A549 (cell line): ENCODE results near the gene PAGE2. TPM values are rescaled to one million over a fixed set of nuclear protein-coding genes. Genes with fewer than 3 reads are reported as not detected.
A peak's percentile ranks its signal among the peaks of the same experiment; 100 is the strongest.
"Not testable (repeated sequence)": the region's sequence is repeated elsewhere in the genome, so short reads cannot be mapped to it uniquely, and the experiment has no call there.

Experiments used
- ATAC-seq, 2 experiments: fragments of 200-7000 bp in 1 of 2; fragments of >200 bp in 1 of 2; cut with Nextera tagmentation in 1 of 2; cut with Tn5 transposase in 1 of 2; 3 replicates each; pipeline versions ENCODE4 v1.8.0 to v1.9.1; 2018 to 2020; ENCODE audit warnings: mild to moderate bottlenecking in 1 of 2, moderate library complexity in 1 of 2
- CTCF ChIA-PET: fragments of 300-600 bp; sonication (Branson Sonifier 250); formaldehyde crosslinking; extraction: SDS; loops from one replicate; lab custom pipeline; 2021; ENCODE audit warnings: antibody characterized with exemption, inconsistent platforms; lab: Yijun Ruan, JAX
- POLR2A ChIA-PET: fragments of 350-600 bp; formaldehyde crosslinking; extraction: SDS; loops from one replicate; lab custom pipeline; 2021; ENCODE audit warnings: antibody characterized with exemption, inconsistent platforms; lab: Yijun Ruan, JAX
- DNase-seq, 2 experiments: peaks; one replicate each; pipeline versions ENCODE4 v3.0.0 to v3.0.0-alpha.2; 2011 to 2016; ENCODE audit warnings: low read depth in 1 of 2, low spot score in 1 of 2
- FAIRE-seq: peaks from 2 replicates; lab custom pipeline; 2011; peaks lifted over from hg19 to GRCh38; lab: Jason Lieb, UNC
- H3K27ac ChIP-seq, 2 experiments: fragments of >200 bp; sonication (Bioruptor Twin); formaldehyde crosslinking; 3 replicates each; pipeline ENCODE4 v1.5.1; 2016 to 2017
- H3K4me1 ChIP-seq: fragments of >200 bp; sonication (Bioruptor Twin); formaldehyde crosslinking; 3 replicates; pipeline ENCODE4 v1.6.1; 2016
- H3K4me2 ChIP-seq: fragments of >200 bp; sonication (Bioruptor Twin); formaldehyde crosslinking; 3 replicates; pipeline ENCODE4 v1.6.1; 2016
- H3K4me3 ChIP-seq: fragments of >200 bp; sonication (Bioruptor Twin); formaldehyde crosslinking; 3 replicates; pipeline ENCODE4 v1.5.1; 2016
- H3K9me3 ChIP-seq: fragments of >200 bp; sonication (Bioruptor Twin); formaldehyde crosslinking; 3 replicates; pipeline ENCODE4 v1.6.1; 2016
- CEBPB ChIP-seq, 2 experiments: fragments of >200 bp in 1 of 2; sonication (Bioruptor Twin) in 1 of 2; formaldehyde crosslinking in 1 of 2; IDR thresholded peaks; 2 replicates each; pipeline ENCODE4 v1.6.1; 2012 to 2016
- ESRRA ChIP-seq: fragments of 150-350 bp; IDR thresholded peaks from 2 replicates; pipeline ENCODE4 v1.6.1; 2014; ENCODE audit warnings: mild to moderate bottlenecking, low read length, borderline replicate concordance
- FOXS1 ChIP-seq: fragments of 250-450 bp; sonication (Bioruptor Pico); IDR thresholded peaks from 2 replicates; pipeline ENCODE4 v1.5.0; 2020; ENCODE audit warnings: mild to moderate bottlenecking, moderate library complexity
- GATA3 ChIP-seq: IDR thresholded peaks from 2 replicates; pipeline ENCODE4 v1.6.1; 2012; ENCODE audit warnings: borderline replicate concordance
- HOXA7 ChIP-seq: fragments of 250-450 bp; sonication (Bioruptor Pico); IDR thresholded peaks from 2 replicates; pipeline ENCODE4 v1.5.0; 2020; ENCODE audit warnings: mild to moderate bottlenecking, moderate library complexity
- JUN ChIP-seq, 2 experiments: fragments of >200 bp; sonication (Bioruptor Twin); formaldehyde crosslinking; IDR thresholded peaks; 2 replicates in 1 of 2; 3 replicates in 1 of 2; pipeline ENCODE4 v1.6.1; 2016 to 2017
- KDM1A ChIP-seq: fragments of 200-600 bp; sonication (generic); IDR thresholded peaks from 2 replicates; pipeline ENCODE4 v1.6.1; 2016; ENCODE audit warnings: low read depth, mild to moderate bottlenecking
- NR3C1 ChIP-seq: fragments of >200 bp; sonication (Bioruptor Twin); formaldehyde crosslinking; IDR thresholded peaks from 3 replicates; pipeline ENCODE4 v1.6.1; 2017
- PHF8 ChIP-seq: fragments of 200-600 bp; sonication (generic); IDR thresholded peaks from 2 replicates; pipeline ENCODE4 v1.6.1; 2016; ENCODE audit warnings: low read depth, mild to moderate bottlenecking, antibody characterized with exemption, moderate library complexity, borderline replicate concordance
- RNF2 ChIP-seq: fragments of 200-600 bp; sonication (generic); IDR thresholded peaks from 2 replicates; pipeline ENCODE4 v1.6.1; 2016; ENCODE audit warnings: low read depth, mild to moderate bottlenecking, antibody characterized with exemption, moderate library complexity, borderline replicate concordance
- WGBS: methylation state at CpG from one replicate; pipeline ENCODE4 v1.1.6; 2017; ENCODE audit errors: missing lambda C conversion rate; 5-methylcytosine and 5-hydroxymethylcytosine counted together
- polyA plus RNA-seq, 4 experiments: library from polyadenylated mRNA; depleted of rRNA in 3 of 4; stranded (reverse); fragments of >200 nt; fragmentation: RNase III in 1 of 4; extraction: RNeasy Plus Mini Kit Qiagen cat#74134 plus additional on column Dnase treatment in 1 of 4; gene quantifications; 2 replicates in 3 of 4; 3 replicates in 1 of 4; pipeline ENCODE4 v1.2.3, GENCODE V29; 2011 to 2017
- TF ChIP-seq, protein P1 (sequence below): fragments of >200 bp; sonication (Bioruptor Twin); formaldehyde crosslinking; IDR thresholded peaks from 3 replicates; pipeline ENCODE4 v1.5.1; 2016
- TF ChIP-seq, protein P2 (sequence below): fragments of >200 bp; sonication (Bioruptor Twin); formaldehyde crosslinking; IDR thresholded peaks from 2 replicates; pipeline ENCODE4 v1.6.1; 2016
- TF ChIP-seq, protein P3 (sequence below): fragments of 250-450 bp; sonication (Bioruptor Pico); IDR thresholded peaks from 2 replicates; pipeline ENCODE4 v1.5.0; 2021; ENCODE audit warnings: mild to moderate bottlenecking, moderate library complexity, borderline replicate concordance
- TF ChIP-seq, protein P4 (sequence below): IDR thresholded peaks from 2 replicates; pipeline ENCODE4 v1.6.1; 2012
- TF ChIP-seq, protein P5 (sequence below): fragments of 250-450 bp; sonication (Bioruptor Pico); IDR thresholded peaks from 2 replicates; pipeline ENCODE4 v1.5.0; 2020; ENCODE audit warnings: low read depth, mild to moderate bottlenecking, moderate library complexity

PAGE2 gene
- polyA plus RNA-seq, 2 of the 4 experiments (the other 2 are of a cell fraction) = not detected

DNA sequence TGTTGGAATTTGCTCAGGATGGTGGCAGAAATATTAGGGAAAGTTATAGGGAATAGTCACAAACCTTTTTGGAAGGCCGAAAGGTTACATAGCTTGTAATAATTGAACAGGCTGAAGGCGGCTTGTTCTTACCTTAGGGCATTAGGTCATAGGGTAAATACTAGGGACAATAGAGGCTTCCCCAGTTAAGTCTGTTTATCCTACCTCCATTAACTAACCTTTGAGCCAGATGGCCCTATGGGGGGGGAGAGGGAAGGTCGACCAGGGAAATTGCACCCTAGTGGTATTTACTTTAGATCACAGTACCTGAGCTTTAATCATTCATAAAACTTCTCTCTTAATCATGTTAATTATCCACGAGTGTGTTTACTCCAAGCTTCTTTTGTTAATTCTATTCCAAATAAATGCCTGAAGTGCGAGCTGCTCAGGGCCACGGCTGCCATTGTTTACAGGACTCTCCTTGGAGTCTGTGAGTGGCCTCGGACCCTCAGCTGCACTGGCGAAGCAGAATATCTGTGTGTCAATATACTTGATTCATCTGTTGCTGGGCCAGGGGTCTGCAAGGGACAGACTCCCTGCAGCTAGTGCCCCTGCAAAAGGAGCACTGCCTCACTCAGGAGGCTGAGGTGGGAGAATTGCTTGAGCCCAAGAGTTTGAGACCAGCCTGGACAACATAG lies 22.9 kb downstream of the PAGE2 start:
- 38% methylated on average over 8 of the region's 8 CpGs for WGBS
- H3K4me1 ChIP-seq = no peaks in the 10 kb centered on the region
- FAIRE-seq = no peak

DNA sequence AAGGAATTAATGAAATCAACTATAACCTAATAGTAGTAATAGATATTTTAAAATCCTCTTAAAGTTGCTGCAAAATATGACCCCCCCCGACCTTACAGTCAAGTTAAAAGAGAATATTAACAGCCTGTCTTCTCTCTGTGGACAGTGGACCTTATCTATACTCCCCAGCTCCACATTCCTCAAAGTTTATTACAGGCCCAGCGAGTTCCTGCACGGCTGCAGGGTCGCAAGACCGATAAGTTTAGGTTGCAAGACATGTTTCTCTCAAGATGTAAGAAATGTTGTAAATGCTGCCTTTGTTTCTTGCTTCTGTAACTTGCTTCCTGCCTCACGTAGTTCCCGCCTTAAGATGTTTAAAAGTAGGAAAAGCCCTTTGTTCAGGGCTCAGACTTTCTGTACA lies 27.8 kb downstream of the PAGE2 start:
- 15% methylated on average over 7 of the region's 7 CpGs for WGBS
- ATAC-seq, POLR2A ChIA-PET: not testable (repeated sequence)

More for the DNA sequence above, 22.9 kb downstream of the PAGE2 start:
- H3K4me3 ChIP-seq = no peak overlapping the region
- TF ChIP-seq JUN (IDR thresholded peaks at IDR 0.05) = no peak
- no peak for TF ChIP-seq PHF8
- no peak for TF ChIP-seq HOXA7 (CRISPR knock-in tag)
- no peak for TF ChIP-seq CEBPB (IDR thresholded peaks at IDR 0.05)
- TF ChIP-seq, protein P1, sequence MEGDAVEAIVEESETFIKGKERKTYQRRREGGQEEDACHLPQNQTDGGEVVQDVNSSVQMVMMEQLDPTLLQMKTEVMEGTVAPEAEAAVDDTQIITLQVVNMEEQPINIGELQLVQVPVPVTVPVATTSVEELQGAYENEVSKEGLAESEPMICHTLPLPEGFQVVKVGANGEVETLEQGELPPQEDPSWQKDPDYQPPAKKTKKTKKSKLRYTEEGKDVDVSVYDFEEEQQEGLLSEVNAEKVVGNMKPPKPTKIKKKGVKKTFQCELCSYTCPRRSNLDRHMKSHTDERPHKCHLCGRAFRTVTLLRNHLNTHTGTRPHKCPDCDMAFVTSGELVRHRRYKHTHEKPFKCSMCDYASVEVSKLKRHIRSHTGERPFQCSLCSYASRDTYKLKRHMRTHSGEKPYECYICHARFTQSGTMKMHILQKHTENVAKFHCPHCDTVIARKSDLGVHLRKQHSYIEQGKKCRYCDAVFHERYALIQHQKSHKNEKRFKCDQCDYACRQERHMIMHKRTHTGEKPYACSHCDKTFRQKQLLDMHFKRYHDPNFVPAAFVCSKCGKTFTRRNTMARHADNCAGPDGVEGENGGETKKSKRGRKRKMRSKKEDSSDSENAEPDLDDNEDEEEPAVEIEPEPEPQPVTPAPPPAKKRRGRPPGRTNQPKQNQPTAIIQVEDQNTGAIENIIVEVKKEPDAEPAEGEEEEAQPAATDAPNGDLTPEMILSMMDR = no peak
- no peak for TF ChIP-seq KDM1A
- TF ChIP-seq GATA3 = no peak
- no peak for TF ChIP-seq NR3C1
- TF ChIP-seq RNF2 = no peak
- no peak for TF ChIP-seq FOXS1 (CRISPR knock-in tag)
- TF ChIP-seq, protein P2, sequence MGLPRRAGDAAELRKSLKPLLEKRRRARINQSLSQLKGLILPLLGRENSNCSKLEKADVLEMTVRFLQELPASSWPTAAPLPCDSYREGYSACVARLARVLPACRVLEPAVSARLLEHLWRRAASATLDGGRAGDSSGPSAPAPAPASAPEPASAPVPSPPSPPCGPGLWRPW = no peak
- TF ChIP-seq, protein P3, sequence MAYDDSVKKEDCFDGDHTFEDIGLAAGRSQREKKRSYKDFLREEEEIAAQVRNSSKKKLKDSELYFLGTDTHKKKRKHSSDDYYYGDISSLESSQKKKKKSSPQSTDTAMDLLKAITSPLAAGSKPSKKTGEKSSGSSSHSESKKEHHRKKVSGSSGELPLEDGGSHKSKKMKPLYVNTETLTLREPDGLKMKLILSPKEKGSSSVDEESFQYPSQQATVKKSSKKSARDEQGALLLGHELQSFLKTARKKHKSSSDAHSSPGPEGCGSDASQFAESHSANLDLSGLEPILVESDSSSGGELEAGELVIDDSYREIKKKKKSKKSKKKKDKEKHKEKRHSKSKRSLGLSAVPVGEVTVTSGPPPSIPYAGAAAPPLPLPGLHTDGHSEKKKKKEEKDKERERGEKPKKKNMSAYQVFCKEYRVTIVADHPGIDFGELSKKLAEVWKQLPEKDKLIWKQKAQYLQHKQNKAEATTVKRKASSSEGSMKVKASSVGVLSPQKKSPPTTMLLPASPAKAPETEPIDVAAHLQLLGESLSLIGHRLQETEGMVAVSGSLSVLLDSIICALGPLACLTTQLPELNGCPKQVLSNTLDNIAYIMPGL (CRISPR knock-in tag) = no peak
- no peak for ATAC-seq
- no peak overlapping the region for H3K4me2 ChIP-seq
- no peak for DNase-seq
- H3K27ac ChIP-seq = no peak overlapping the region
- ChIA-PET CTCF (no interaction called here), POLR2A (no interaction called here)
- no peaks in the 10 kb centered on the region for H3K9me3 ChIP-seq

DNA sequence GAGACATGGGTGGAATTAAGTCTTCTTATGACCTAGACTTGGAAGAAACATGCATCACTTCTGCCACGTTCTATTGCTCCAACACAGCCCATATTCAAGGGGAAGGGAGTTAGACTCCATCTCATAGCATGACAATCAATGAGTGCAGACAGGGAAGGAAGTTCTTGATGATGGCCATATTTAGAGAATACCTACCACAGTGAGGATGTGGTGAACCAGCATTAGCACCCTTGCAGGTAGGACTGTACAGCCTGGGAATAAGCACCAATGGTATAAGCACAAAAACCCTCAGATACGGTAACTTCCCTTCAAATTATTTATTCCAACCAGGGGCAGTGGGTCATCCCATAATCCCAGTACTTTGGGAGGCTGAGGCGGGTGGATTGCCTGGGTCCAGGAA lies 29.8 kb downstream of the PAGE2 start:
- CTCF ChIA-PET = no interaction called here
- H3K4me3 ChIP-seq = no peak overlapping the region
- ATAC-seq (no peak), DNase-seq (no peak), FAIRE-seq (peak; percentile 49)
- POLR2A ChIA-PET = no interaction called here
- H3K4me2 ChIP-seq = no peak overlapping the region
- no peak overlapping the region for H3K27ac ChIP-seq
- no peaks in the 10 kb centered on the region for H3K4me1 ChIP-seq
- no peaks in the 10 kb centered on the region for H3K9me3 ChIP-seq
- TF ChIP-seq, protein P4, sequence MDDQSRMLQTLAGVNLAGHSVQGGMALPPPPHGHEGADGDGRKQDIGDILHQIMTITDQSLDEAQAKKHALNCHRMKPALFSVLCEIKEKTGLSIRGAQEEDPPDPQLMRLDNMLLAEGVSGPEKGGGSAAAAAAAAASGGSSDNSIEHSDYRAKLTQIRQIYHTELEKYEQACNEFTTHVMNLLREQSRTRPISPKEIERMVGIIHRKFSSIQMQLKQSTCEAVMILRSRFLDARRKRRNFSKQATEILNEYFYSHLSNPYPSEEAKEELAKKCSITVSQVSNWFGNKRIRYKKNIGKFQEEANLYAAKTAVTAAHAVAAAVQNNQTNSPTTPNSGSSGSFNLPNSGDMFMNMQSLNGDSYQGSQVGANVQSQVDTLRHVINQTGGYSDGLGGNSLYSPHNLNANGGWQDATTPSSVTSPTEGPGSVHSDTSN = no peak
- TF ChIP-seq, protein P5, sequence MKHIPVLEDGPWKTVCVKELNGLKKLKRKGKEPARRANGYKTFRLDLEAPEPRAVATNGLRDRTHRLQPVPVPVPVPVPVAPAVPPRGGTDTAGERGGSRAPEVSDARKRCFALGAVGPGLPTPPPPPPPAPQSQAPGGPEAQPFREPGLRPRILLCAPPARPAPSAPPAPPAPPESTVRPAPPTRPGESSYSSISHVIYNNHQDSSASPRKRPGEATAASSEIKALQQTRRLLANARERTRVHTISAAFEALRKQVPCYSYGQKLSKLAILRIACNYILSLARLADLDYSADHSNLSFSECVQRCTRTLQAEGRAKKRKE (CRISPR knock-in tag) = no peak
- TF ChIP-seq ESRRA = no peak
- 31% methylated on average over 3 of the region's 3 CpGs for WGBS

More for the DNA sequence above, 27.8 kb downstream of the PAGE2 start:
- H3K4me3 ChIP-seq, H3K27ac ChIP-seq, DNase-seq, H3K4me2 ChIP-seq, FAIRE-seq, CTCF ChIA-PET, H3K9me3 ChIP-seq, H3K4me1 ChIP-seq: not testable (repeated sequence)
